ENCODE results near the gene FAIM2. TPM values are rescaled to one million over a fixed set of nuclear protein-coding genes. Genes with fewer than 3 reads are reported as not detected.
"Not testable (repeated sequence)": the region's sequence is repeated elsewhere in the genome, so short reads cannot be mapped to it uniquely, and the experiment has no call there.

Gene FAIM2
- total RNA-seq, 1 experiment from 2014 or later: not detected

GRCh38 chr12:49866859-49867569 lies 36.7 kb downstream of the FAIM2 start:
- peak; percentile 97 for DNase-seq
- H3K36me3 ChIP-seq (replicated peaks; ENCODE audit: control insufficient read depth, insufficient read depth, low read length): no peaks in the 10 kb centered on the region
- H3K4me3 ChIP-seq (ENCODE audit: insufficient read depth, low read depth, low read length): no peak overlapping the region
- H3K27me3 ChIP-seq (ENCODE audit: control insufficient read depth, insufficient read depth, low read length): no peaks in the 10 kb centered on the region

- H3K4me3 ChIP-seq (ENCODE audit: insufficient read depth, low read depth, low read length): no peak overlapping the region
- no peak for DNase-seq
- no peaks in the 10 kb centered on the region for H3K36me3 ChIP-seq (replicated peaks; ENCODE audit: control insufficient read depth, insufficient read depth, low read length)
- no peaks in the 10 kb centered on the region for H3K27me3 ChIP-seq (ENCODE audit: control insufficient read depth, insufficient read depth, low read length)
Observed at GRCh38 chr12:49865782-49866135, 37.9 kb downstream of the FAIM2 start.

DNA sequence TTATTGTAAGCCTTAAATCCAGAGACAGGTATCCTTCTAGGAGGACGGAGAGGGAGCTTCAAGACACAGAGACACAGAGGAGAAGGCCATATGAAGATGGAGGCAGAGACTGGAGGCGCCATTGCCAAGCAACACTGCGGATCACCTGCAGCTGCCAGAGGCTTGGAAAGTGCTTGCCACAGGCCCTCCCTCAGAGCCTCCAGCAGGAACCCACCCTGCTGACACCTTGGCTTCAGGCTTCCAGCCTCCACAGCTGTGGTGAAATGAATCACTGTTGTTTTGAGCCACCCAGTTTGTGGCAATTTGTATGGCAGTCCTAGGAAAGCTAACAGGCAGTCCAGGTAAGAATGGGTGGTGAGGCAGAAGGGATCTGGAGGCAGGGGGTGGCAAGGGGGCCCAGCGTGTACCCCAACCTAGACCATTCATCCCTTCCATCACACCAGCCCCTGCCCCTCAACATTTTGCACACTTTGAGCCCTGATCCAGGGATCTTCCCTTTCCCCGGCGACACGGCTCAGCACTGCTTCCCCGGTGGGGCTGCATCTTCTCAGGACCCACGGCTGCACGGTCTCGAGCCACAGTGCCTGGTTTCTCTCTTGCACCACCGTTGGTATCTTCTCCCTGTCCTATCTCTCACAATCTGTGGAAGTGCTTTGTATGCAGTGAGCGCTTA lies 38.5 kb downstream of the FAIM2 start:
- DNase-seq: no peak
- H3K27me3 ChIP-seq (ENCODE audit: control insufficient read depth, insufficient read depth, low read length): no peaks in the 10 kb centered on the region
- H3K36me3 ChIP-seq (replicated peaks; ENCODE audit: control insufficient read depth, insufficient read depth, low read length): no peaks in the 10 kb centered on the region
- no peak overlapping the region for H3K4me3 ChIP-seq (ENCODE audit: insufficient read depth, low read depth, low read length)

DNA sequence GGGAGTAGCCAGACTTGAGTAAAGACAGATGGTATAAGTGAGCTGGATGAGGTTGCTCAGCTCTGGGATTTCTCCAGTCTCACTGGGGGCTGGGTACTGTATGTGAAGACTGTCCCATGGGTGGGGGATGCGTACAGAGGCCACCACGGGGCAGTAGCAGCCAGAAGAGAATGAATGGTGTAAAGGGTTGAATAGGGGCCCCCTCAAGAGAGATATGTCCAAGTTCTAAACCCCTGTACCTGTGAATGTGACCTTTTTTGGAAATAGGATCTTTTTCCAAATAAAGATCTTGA lies 39.0 kb downstream of the FAIM2 start:
- Histone ChIP-seq H3K4me3 (ENCODE audit: insufficient read depth, low read depth, low read length) (no peak overlapping the region), H3K27me3 (ENCODE audit: control insufficient read depth, insufficient read depth, low read length) (no peaks in the 10 kb centered on the region), H3K36me3 (replicated peaks; ENCODE audit: control insufficient read depth, insufficient read depth, low read length) (no peaks in the 10 kb centered on the region)
- DNase-seq: no peak

- DNase-seq: no peak
- Histone ChIP-seq H3K27me3 (ENCODE audit: control insufficient read depth, insufficient read depth, low read length) (no peaks in the 10 kb centered on the region), H3K36me3 (replicated peaks; ENCODE audit: control insufficient read depth, insufficient read depth, low read length) (no peaks in the 10 kb centered on the region), H3K4me3 (ENCODE audit: insufficient read depth, low read depth, low read length) (no peak overlapping the region)
Observed at GRCh38 chr12:49863946-49864797, 39.5 kb downstream of the FAIM2 start.

- not testable (repeated sequence) for H3K36me3 ChIP-seq (replicated peaks; ENCODE audit: control insufficient read depth, insufficient read depth, low read length); H3K4me3 ChIP-seq (ENCODE audit: insufficient read depth, low read depth, low read length); DNase-seq; H3K27me3 ChIP-seq (ENCODE audit: control insufficient read depth, insufficient read depth, low read length)
Observed at GRCh38 chr12:49860921-49861320, 42.8 kb downstream of the FAIM2 start.

DNA sequence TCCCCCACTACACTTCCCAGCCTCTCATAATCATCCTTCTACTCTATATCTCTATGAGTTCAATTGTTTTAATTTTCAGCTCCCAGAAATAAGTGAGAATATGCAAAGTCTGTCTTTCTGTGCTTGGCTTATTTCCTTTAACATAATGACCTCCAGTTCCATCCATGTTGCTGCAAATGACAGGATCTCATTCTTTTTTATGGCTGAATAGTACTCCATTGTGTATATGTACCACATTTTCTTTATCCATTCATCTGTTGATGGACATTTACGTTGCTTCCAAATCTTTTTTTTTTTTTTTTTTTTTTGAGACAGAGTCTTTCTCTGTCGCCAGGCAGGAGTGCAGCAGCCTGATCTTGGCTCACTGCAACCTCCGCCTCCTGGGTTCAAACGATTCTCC lies 47.8 kb downstream of the FAIM2 start:
- not testable (repeated sequence) for H3K27me3 ChIP-seq (ENCODE audit: control insufficient read depth, insufficient read depth, low read length); H3K4me3 ChIP-seq (ENCODE audit: insufficient read depth, low read depth, low read length); DNase-seq

DNA sequence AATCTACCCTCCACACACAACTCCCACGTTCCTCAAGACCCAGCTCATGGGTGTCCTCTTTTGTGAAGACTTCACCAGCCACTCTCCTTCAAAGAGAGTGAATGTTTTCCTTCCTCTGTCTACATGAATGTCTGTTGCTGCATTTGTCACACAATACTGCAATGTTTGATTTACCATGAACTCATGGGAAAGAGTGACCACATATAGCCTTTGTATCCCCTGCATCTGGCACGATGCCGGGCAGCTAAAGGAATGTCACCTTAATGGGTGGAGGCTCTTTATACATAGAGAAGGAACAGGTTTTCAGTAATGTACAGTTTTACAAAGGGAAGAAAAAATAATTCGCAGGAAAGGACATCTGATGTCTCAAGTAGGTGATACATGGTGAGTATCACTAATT lies 48.7 kb downstream of the FAIM2 start:
- Histone ChIP-seq H3K4me3 (ENCODE audit: insufficient read depth, low read depth, low read length) (no peak overlapping the region), H3K27me3 (ENCODE audit: control insufficient read depth, insufficient read depth, low read length) (no peaks in the 10 kb centered on the region), H3K36me3 (replicated peaks; ENCODE audit: control insufficient read depth, insufficient read depth, low read length) (no peaks in the 10 kb centered on the region)
- no peak for DNase-seq

More for the DNA sequence above, 47.8 kb downstream of the FAIM2 start:
- H3K36me3 ChIP-seq (replicated peaks; ENCODE audit: control insufficient read depth, insufficient read depth, low read length): not testable (repeated sequence)

GRCh38 chr12:49853671-49854070 lies 50.0 kb downstream of the FAIM2 start:
- Histone ChIP-seq H3K27me3 (ENCODE audit: control insufficient read depth, insufficient read depth, low read length) (no peaks in the 10 kb centered on the region; the same call in 1 of the 2 replicates), H3K36me3 (replicated peaks; ENCODE audit: control insufficient read depth, insufficient read depth, low read length) (no peaks in the 10 kb centered on the region), H3K4me3 (ENCODE audit: insufficient read depth, low read depth, low read length) (no peak overlapping the region)
- DNase-seq: no peak

GRCh38 chr12:49847161-49847560 lies 56.5 kb downstream of the FAIM2 start:
- DNase-seq: no peak
- no peak overlapping the region for H3K4me3 ChIP-seq (ENCODE audit: insufficient read depth, low read depth, low read length)
- H3K27me3 ChIP-seq (ENCODE audit: control insufficient read depth, insufficient read depth, low read length): no peaks in the 10 kb centered on the region; the same call in 1 of the 2 replicates
- H3K36me3 ChIP-seq (replicated peaks; ENCODE audit: control insufficient read depth, insufficient read depth, low read length): no peaks in the 10 kb centered on the region

DNA sequence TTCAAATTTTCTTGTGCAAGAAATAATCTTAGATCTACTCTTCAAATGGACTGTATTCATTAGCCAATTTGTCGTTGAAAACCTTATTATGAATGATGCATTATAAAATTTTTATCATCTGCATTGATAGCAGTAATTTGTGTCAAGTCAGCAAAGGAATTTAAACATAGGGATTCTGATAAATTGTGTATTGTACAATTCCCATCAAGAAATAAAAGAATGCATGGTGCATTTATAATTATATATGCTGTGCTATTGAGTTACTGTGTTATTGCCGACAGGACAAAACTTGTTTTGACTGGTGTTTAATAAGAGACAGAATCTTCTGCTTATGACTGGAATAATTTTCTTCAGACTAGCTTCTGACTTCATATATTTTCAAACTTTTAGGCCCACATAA lies 57.7 kb downstream of the FAIM2 start:
- H3K4me3 ChIP-seq (ENCODE audit: insufficient read depth, low read depth, low read length): no peak overlapping the region
- H3K36me3 ChIP-seq (replicated peaks; ENCODE audit: control insufficient read depth, insufficient read depth, low read length): no peaks in the 10 kb centered on the region
- H3K27me3 ChIP-seq (ENCODE audit: control insufficient read depth, insufficient read depth, low read length): no peaks in the 10 kb centered on the region; the same call in 1 of the 2 replicates
- no peak for DNase-seq

DNA sequence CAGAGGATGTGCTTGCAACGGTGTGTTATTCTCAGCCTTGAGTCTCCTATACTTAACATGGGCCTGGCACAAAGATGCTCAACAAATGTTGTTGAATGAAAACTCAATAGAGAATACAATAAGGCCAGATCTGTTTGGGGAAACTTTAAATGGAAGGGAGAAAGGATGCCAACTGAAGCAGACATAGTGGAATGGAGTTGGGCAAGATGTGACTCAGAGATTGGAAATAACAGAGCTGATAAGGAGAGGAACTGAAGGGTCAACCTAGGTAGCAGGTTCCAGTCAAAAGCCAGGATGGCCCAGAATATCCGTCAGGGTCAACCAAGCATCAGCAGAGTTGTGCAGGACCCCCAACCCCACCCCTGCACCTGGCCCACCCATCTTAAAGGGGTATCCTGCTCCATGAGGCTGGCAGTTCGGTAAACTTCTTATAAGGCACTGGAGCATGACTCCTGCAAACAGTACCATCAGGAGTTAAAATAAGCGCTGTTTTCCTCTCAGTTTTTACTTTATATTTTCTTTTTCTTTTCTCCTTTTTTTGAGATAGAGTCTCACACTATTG lies 59.7 kb downstream of the FAIM2 start:
- DNase-seq: no peak
- H3K27me3 ChIP-seq (ENCODE audit: control insufficient read depth, insufficient read depth, low read length): no peaks in the 10 kb centered on the region; the same call in 1 of the 2 replicates
- no peaks in the 10 kb centered on the region for H3K36me3 ChIP-seq (replicated peaks; ENCODE audit: control insufficient read depth, insufficient read depth, low read length)
- no peak overlapping the region for H3K4me3 ChIP-seq (ENCODE audit: insufficient read depth, low read depth, low read length)

DNA sequence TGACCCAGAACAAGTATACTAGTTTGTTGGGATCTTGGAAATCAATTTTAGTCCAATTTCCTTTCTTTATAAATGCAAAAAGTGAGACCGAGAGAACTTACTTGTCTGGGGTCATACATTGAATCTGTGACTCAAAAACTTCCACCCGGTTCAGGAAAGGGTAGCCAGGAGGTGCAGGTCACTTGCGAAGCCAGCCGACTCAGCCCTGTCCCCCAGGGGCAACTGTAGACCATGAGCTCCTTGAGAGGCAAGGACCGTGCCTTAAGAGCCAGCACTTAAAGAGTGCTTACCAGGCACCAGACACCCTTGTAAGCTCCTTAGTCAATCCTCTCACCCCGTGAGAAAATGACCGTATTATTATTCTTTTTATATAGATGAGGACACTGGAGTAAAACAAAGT lies 60.3 kb downstream of the FAIM2 start:
- Histone ChIP-seq H3K27me3 (ENCODE audit: control insufficient read depth, insufficient read depth, low read length) (no peaks in the 10 kb centered on the region), H3K36me3 (replicated peaks; ENCODE audit: control insufficient read depth, insufficient read depth, low read length) (no peaks in the 10 kb centered on the region), H3K4me3 (ENCODE audit: insufficient read depth, low read depth, low read length) (peak overlapping the region; percentile 80)
- DNase-seq: no peak

DNA sequence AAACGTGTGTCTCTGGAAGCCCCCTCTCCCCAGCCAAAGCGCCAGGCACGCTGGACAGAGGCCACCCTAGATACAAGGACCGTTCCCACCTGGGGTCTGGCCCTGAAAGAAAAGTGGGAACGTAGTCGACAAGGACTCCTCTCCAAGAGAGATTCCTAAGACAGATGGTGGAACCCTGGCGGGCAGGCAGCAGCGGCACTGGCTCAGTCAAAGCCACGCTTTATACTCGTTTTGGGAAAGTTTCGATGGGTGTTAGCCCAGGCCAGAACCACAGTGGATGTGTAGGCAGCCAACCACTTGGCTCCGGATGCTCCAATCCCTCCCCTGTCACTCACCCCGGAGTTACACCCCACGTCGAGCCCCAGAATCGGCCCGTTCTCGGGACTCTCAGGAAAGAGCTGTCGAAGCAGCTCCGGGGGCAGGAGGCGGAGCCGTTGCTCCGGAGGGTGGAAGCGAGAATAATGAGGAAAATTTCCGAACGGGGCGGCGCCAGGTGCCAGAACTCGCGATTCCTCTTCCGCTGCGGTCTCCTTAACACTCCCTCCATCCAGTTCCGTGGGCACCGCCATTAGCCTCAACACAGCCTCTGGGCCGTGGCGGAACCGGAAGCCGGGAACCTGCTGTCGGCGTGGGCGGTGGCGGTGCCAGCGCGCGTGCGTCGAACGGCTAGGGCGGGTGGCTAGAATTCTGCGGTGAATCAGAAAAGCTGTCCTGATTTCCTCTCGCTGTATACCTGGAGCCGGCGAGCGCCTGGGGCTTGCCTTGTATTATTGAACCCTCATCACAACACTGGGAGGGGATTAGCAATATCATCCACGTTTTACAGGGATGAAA lies 61.0 kb downstream of the FAIM2 start, which contains the start of gene BCDIN3D:
TSS of gene BCDIN3D (minus strand) at position 588 of the 834 bp plus-strand sequence. CDS start at position 569, 19 bp downstream.
- H3K36me3 ChIP-seq (replicated peaks; ENCODE audit: control insufficient read depth, insufficient read depth, low read length): no peaks in the 10 kb centered on the region
- peak; percentile 91 for DNase-seq
- no peaks in the 10 kb centered on the region for H3K27me3 ChIP-seq (ENCODE audit: control insufficient read depth, insufficient read depth, low read length)
- peak within 1 kb of the TSS; percentile 80 for H3K4me3 ChIP-seq (ENCODE audit: insufficient read depth, low read depth, low read length)
